GM18858 (cell line): Measurements from ENCODE around the gene YPEL4.

Experiments
- ATAC-seq: cut with Tn5 transposase; IDR thresholded peaks from one replicate; pipeline ENCODE4 v1.9.1; 2021; ENCODE audit not compliant: unreplicated experiment

The YPEL4 gene

DNA sequence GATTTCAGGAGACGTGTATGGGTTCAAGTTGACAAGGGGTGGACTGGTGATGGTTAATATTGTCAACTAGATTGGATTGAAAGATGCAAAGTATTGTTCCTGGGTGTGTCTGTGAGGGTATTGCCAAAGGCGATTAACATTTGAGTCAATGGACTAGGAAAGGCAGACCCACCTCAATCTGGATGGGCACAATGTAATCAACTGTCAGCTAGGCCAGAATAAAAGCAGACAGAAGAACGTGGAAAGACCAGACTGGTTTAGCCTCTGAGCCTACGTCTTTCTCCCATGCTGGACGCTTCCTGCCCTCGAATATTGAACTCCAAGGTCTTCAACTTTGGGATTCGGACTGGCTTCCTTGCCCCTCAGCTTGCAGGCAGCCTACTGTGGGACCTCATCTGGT lies 1.7 kb upstream of the YPEL4 start:
- ATAC-seq = no peak

- no peak for ATAC-seq
These were observed 1.0 kb upstream of the YPEL4 start for GRCh38 chr11:57650739-57651090.

DNA sequence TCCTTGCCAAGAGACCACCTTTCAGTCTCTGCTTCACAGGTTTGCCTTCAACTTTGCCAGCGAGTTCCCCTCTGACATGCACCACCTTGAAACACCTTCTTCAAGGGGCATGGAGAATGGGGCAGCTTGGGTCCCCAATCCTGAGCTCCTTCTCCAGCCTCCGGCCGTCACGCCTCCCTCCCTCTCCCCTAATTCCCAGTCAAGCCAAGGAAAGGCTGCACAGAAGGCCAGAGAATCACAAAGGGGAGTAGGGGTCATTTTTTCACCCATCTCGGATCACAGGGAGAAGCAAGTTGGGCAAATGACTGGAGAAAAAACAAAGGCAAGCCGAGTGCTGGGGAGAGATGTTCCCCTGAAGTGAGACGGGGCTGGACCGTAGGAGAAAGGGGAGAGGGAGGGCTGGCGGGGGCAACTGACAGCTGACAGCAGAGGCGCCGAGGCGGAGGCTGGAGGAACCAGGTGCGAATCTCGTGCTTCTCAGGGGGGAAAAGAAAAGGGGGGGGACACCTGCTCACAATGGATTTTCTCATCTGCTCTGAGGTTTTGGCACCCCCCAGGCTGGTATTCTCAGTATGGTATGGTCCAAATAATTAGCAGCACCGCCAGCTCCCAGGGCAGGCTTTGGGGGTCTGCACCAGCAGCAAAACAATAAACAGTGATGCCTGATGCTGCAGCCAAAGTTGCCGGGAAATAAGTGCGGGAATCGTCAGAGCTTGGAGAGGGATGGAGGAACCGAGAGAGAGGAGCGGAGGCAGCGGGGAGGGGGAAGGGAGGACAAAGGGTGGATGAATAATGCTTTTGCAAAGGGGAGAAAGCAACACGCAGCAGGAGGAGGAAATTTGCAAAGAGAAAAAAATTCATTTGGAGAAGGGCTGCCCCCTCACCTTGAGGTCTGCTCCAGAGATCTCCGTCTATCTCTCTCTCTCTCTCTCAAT lies 644 bp downstream of the YPEL4 start:
- no peak for ATAC-seq

GRCh38 chr11:57647960-57648800 lies 1.5 kb downstream of the YPEL4 start:
- ATAC-seq = no peak

GRCh38 chr11:57647372-57647771 lies 2.3 kb downstream of the YPEL4 start:
- ATAC-seq = no peak

- ATAC-seq = no peak
These were observed 2.9 kb downstream of the YPEL4 start for GRCh38 chr11:57646799-57647303.

DNA sequence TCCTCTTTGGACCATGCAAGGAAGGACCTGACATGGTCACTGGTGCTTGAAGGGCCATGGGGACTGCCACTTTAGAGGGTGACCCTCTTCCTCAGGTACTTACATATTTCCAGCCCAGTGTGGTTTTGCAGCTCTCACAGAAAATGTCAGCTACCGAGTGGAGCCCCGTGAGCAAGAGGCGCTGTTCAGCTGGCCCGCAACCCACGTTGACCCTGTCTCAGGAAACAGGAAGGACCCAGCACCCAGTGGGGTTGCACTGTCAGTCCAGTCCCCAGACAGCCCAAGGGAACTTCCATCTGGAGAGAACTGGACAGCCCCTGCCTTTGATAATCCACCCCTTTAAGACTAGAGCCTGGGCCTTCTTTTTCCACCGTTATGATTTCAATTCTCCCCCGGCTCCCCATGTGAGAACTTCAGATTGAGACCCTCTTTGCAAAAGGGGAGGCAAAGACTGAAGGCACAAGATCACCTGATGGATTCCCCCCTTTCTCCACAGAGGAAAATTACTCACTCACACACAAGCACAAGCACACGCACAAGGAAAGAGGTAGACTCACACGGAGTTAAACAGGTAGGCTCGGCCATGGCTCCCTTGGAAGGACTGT lies 3.4 kb downstream of the YPEL4 start:
- ATAC-seq = no peak

DNA sequence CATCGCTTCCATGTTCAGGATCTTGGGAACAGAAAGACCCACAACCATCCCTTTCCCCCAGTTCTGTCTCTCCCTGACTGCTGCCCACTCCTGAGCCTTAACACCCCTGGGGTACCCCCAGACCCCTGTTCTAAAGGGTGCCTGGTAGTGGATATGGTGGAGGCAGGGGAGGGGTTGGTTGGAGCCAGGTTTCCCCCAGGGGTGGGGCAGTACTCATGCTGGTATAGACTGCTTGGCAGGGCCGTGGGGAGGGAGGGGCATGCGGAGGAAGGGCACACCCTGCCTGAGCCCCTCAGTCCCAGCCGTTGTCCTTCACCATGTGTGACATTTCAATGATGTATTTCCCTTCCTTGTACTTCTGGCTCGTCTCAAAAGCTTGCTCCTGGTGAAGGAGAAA lies 4.0 kb downstream of the YPEL4 start:
- ATAC-seq = no peak

DNA sequence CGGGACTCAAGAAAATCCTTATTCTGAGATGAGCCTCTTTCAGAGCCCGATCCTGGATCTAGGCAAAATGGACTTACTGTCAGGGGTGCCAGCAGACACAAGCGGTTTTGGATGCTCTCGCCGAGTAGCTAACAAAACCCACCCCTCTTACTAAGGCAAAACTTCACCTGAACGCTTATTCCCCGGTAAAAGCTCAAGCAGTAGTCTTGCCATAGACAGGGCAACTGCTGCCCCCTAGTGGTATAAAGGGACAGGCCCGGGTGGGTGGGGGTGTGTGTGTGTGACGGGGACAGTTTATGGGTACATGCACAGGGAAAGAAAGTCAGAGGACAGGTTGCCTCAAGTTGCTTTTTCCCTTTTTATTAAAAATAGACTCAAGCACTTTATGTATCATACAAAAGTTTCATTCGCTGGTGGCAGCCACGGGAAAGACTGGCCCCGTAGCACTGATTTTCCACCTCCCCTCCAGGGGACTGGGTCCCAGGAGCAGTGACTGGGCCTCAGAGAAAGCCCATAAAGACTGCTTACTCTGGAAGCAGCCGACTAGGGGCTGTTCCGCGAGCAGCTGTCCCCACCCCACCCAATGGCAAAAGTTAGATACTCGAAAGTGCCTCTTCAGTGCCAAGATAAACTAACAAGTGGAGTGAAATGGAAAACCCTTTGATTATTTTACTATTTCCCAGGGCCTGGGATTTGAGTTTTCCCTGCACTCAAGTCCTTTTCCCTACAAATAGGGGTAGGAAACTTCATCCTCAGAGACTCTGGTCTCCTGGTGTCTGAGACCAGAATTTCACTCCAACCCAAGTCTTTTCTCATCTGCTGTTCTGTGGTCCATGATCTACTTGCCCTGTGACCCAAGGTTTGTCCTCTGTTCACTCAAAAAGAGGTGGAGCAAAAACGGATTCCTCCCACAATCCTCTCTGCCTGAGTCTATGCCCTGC lies 4.7 kb downstream of the YPEL4 start:
- ATAC-seq = no peak

DNA sequence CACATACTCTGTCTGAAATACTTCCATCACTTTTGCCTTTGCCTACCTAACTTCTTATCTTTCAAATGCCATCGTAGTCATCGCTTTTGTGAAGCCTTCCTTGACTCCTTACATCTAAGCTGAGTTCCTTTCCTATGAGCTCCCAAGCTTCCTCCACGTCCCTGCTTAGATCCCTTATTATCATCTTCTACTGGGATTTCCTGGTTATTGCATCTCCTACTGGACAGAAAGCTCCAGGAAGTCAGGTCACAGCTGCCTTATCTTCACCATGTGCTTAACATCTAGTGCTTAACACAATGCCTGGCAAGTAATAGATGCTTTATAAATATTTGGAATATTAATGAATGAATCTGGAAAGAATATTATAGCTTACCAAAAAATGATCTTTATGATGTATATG lies 5.9 kb downstream of the YPEL4 start:
- ATAC-seq = no peak

DNA sequence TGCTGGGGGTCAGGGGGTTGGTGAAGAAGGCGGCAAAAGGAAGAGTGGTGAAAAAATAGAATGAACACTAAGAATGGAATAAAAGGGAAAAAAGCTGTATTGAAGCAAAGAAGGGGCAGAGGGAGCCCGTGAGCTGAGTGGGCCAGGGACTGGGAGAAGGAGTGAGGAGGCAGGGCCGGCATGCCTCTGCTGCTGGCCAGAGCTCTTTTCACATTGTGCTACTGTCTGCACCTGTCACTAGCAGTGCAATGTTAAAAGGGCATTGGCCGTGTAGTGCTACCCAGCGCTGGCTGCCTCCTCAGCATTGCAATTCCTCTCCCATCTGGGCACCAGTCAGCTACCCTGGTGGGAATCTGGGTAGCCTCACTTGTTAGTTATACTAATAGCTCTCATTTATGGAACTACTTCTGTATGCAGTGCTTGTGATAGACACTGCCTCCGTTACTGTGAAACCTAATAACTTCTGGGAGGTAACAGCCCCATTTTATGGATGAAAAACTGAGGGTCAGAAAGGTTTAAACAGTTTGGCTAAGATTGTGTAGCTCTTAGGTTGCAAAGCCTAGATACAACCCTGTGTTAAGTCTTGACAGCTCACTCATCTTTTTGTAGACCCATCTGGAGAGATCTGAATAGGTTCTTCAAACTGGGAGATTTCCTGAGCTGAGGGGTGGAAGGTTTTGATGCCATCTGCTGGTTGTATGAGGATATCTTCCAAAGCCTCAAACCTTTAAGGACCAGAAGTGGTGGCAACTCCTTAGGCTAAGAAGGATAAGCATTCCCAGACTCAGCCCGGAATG lies 8.5 kb downstream of the YPEL4 start:
- no peak for ATAC-seq

GRCh38 chr11:57640068-57640800 lies 9.5 kb downstream of the YPEL4 start:
- no peak for ATAC-seq

- ATAC-seq = no peak
These were observed 10.2 kb downstream of the YPEL4 start for GRCh38 chr11:57639321-57640067.

GRCh38 chr11:57638811-57639320 lies 10.8 kb downstream of the YPEL4 start:
- no peak for ATAC-seq

GRCh38 chr11:57638005-57638781 lies 11.5 kb downstream of the YPEL4 start:
- no peak for ATAC-seq

- no peak for ATAC-seq
These were observed 12.1 kb downstream of the YPEL4 start for GRCh38 chr11:57637626-57638004.

DNA sequence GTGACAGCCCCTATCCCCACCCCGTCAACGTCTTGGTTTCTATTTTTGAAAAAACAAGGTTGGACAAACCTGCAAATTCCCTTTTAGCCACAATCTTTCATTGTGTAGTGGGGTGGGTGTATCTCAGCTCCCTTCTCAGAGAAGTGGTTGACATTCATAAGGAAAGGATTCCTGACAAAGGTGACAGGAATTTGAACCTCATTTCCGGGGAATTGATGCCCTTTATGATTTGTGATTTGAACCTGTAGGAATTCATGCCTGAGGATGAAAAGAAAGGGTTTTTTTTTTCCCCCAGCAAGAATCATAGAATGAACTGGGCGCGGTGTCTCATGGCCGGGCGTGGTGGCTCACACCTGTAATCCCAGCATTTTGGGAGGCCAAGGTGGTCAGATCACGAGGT lies 14.5 kb downstream of the YPEL4 start:
- no peak for ATAC-seq
